D341Med (cell line): ENCODE measurements around the gene KNDC1.

ENCODE experiments used
- DNase-seq: peaks from one replicate; pipeline ENCODE4 v3.0.0; 2012; ENCODE audit warnings: low spot score

Gene KNDC1

DNA sequence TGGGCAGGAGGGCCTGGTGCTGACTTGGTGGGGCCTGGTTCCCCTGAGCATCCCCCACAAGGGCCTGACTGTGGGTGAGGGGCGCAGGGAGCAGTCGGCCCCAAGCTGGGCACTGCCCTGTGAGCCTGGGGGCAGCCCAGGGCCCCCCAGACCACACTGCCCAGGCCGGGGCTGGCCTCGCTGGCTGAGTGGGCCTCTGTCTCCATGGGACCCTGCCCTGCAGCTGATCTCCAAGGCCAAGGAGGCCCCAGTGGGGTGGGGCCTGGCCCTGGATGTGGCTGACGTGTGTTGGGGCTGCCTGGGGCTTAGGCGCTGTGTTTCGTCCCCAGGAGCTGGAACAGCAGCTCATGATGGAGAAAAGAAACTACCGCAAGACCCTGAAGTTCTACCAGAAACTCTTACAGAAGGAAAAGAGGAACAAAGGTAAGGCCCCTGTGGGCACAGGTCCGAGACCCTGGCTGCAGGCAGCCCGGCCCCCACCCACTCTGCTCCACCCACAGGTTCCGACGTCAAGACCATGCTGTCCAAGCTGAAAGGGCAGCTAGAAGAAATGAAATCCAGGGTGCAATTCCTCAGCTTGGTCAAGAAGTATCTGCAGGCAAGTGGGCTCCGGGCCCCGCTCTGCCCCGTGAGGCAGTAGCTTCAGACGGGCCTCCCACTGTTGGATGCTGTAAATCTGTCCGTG lies 46.5 kb downstream of the KNDC1 start:
- DNase-seq: no peak

DNA sequence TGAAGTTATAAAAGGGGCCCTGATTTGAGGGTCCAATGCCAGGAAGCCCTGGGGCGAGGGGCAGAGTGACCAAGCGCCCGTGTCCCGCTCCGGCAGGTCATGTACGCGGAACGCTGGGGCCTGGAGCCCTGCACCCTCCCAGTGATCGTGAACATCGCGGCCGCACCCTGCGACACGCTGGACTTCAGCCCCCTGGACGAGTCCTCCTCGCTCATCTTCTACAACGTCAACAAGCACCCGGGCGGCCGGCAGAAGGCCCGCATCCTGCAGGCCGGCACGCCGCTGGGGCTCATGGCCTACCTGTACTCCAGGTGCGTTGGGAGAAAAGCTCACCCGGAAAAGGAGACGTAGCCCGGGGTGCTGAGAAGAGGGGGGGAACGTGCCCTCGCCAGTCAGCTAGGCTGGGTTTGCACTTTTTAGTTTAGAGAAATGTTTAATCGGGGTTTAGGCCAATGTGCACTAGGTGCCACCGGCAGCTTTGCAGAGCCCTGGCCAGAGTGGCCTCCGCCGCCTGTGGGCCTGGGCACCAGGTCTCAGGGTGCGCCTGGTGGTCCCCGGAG lies 47.1 kb downstream of the KNDC1 start:
- no peak for DNase-seq

DNA sequence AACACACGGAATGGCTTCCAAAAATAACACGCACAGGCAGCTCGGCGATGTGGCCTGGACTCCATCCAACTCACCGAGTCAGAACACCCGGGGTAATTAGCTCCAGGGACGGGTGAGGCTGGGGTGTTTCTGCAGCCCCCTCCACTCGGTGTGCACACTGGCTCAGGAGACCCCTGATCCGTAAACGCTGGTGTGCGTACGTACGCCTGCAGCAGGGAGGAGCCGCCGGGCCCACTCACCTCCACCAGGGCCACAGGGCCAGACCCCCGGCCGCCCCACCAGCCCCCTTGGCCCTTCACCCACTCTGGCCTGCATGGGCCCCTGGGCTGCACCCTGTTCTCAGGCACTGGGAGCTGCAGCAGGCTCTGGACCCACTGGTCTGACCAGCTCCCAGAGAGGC lies 47.6 kb downstream of the KNDC1 start:
- DNase-seq: no peak

GRCh38 chr10:133208466-133208865 lies 48.4 kb downstream of the KNDC1 start:
- no peak for DNase-seq

- DNase-seq: no peak
These were observed 49.1 kb downstream of the KNDC1 start for GRCh38 chr10:133209117-133209516.

- DNase-seq: no peak
These were observed 49.6 kb downstream of the KNDC1 start for GRCh38 chr10:133209641-133210040.

GRCh38 chr10:133210398-133211140 lies 50.5 kb downstream of the KNDC1 start:
- DNase-seq: no peak

- no peak for DNase-seq
These were observed 51.3 kb downstream of the KNDC1 start for GRCh38 chr10:133211141-133211830.

- no peak for DNase-seq
These were observed 52.2 kb downstream of the KNDC1 start for GRCh38 chr10:133211959-133212852.

GRCh38 chr10:133212853-133213494 lies 53.0 kb downstream of the KNDC1 start:
- no peak for DNase-seq

DNA sequence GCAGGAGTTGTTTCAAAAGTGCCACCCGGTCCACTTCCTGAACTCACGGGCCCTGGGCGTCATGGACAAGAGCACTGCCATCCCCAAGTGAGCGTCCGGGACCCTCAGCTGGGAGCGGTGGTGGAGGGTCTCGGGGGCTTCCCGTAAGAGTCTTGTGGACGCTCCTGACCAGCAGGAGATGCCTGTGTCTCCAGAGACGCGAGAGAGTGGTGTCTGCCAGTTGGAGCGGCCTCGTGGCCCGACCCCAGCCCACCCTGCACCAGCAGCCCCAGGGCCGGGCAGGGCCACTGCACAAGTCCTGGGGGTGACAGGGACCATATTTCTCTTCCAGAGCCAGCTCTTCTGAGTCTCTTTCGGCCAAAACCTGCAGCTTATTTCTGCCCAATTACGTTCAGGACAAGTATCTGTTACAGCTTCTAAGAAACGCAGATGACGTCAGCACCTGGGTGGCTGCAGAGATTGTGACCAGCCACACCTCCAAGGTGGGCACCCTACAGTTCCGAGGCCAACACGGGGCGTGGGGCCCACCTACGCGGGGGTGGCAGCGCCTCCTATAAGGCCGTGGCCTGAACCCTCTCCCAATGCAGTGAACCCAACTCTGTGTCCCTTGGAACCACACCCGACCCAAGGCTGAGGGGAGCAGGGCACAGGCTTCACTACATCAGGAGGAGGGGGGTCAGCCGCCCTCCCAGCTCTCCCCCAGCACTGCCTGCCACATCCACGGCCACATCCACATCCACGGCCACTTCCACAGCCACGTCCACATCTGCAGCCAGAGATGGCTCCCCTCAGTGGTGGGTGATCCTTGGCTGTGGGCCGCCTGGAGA lies 53.8 kb downstream of the KNDC1 start:
- DNase-seq: no peak

GRCh38 chr10:133214468-133215410 lies 54.7 kb downstream of the KNDC1 start:
- DNase-seq: no peak

GRCh38 chr10:133215586-133215985 lies 55.6 kb downstream of the KNDC1 start:
- no peak for DNase-seq

DNA sequence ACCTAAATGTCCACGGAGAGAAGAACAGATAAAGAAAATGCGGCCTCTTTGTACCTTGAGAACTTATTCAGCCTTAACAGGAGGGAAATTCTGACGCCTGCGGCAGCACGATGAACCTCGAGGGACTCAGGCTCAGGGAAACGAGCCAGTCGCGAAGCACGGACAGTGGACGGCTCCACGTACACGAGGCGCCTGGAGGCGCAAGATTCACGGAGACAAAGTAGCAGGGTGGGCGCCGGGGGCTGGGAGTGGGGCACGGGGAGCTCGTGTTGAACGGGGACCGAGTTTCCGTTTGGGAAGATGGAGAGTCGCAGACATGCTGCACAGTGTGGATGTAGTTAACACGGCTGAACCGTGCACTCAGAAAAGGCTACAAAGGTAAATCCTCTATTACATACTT lies 56.8 kb downstream of the KNDC1 start:
- DNase-seq: no peak

GRCh38 chr10:133217800-133218589 lies 58.0 kb downstream of the KNDC1 start:
- DNase-seq: no peak

DNA sequence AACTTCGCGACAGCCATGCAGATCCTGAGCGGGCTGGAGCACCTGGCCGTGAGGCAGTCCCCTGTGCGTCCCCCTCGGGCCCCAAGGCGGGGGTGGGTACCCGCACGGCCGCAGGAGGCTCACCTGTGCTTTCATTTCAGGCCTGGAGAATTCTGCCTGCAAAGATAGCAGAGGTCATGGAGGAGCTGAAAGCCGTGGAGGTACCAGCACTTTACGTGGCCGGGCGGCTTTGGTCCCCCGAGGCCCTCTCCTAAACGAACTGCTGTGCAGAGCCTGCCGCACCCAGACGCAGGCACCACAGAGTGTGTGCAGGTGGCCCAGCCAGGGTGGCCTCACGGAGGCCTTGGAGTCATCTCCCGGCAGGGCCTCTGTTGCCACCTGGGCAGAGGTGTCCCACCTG lies 58.9 kb downstream of the KNDC1 start:
- no peak for DNase-seq

GRCh38 chr10:133219782-133220181 lies 59.8 kb downstream of the KNDC1 start:
- no peak for DNase-seq

DNA sequence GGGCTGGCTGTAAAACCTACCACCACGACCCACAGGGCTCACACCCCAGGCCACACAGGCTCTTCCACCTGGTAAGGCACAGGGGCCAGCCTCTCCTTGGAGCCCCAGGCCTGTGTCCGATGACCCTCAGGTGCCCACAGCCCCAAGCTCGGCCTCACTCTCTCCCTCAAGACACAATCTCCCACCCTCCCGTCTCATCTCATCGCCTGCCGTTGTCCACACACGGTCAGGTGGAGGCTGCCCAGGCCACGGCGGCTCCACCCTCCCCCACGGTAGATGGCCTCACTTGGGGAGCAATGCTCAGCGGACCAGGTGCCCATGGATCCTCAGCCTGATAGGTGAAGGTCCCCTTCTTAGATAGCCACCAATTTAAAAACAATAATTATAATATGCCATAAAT lies 61.3 kb downstream of the KNDC1 start:
- DNase-seq: no peak
